DOHH2 (cell line): ENCODE measurements around the gene MYH15.

Source experiments
- CTCF ChIP-seq: fragments of 200-600 bp; sonication (generic); IDR thresholded peaks from one replicate; pipeline ENCODE4 v1.5.1; 2014; ENCODE audit warnings: antibody characterized with exemption, mild to moderate bottlenecking, low read depth, low read length; ENCODE audit not compliant: poor library complexity, severe bottlenecking
- EZH2phosphoT487 ChIP-seq: fragments of 200-600 bp; sonication (generic); IDR thresholded peaks from 2 replicates; pipeline ENCODE4 v1.6.1; 2017; ENCODE audit warnings: borderline replicate concordance, mild to moderate bottlenecking, antibody characterized with exemption, low read length, moderate library complexity, mixed read lengths

GRCh38 chr3:108462899-108463298 lies 47.5 kb downstream of the MYH15 start:
- no peak for TF ChIP-seq CTCF
- no peak for TF ChIP-seq EZH2phosphoT487
